HG03439 (cell line): ENCODE measurements around the gene PKLR.

Experiments
- ATAC-seq: cut with Tn5 transposase; IDR thresholded peaks from one replicate; pipeline ENCODE4 v1.9.1; 2021; ENCODE audit warnings: mild to moderate bottlenecking, moderate library complexity; ENCODE audit not compliant: unreplicated experiment

PKLR gene

GRCh38 chr1:155286544-155286943 is 14.7 kb downstream of the PKLR start:
- no peak for ATAC-seq

- no peak for ATAC-seq
Observed at GRCh38 chr1:155285631-155286044, 15.6 kb downstream of the PKLR start.

- no peak for ATAC-seq
Observed at GRCh38 chr1:155285063-155285462, 16.2 kb downstream of the PKLR start.

- no peak for ATAC-seq
Observed at GRCh38 chr1:155284476-155284875, 16.8 kb downstream of the PKLR start.

- no peak for ATAC-seq
Observed at GRCh38 chr1:155282488-155283091, 18.6 kb downstream of the PKLR start.

- ATAC-seq: no peak
Observed at GRCh38 chr1:155279268-155279667, 22.0 kb downstream of the PKLR start.

GRCh38 chr1:155278689-155279160 is 22.5 kb downstream of the PKLR start:
- no peak for ATAC-seq

GRCh38 chr1:155277902-155278688 is 23.1 kb downstream of the PKLR start:
- ATAC-seq: no peak

- peak; percentile 60 for ATAC-seq
Observed at GRCh38 chr1:155277070-155277901, 24.0 kb downstream of the PKLR start, which contains the start of gene HCN3. Gene HCN3, plus strand, starts transcription at chr1:155277463. Its CDS starts 128 bp downstream, at chr1:155277591.

GRCh38 chr1:155273343-155274245 is 27.6 kb downstream of the PKLR start, which contains the start of gene CLK2:
Gene CLK2, minus strand, starts transcription at chr1:155273504. Its CDS starts 2,527 bp downstream, at chr1:155270977.
- peak; percentile 81 for ATAC-seq

- peak; percentile 36 for ATAC-seq
Observed at GRCh38 chr1:155272466-155273342, 28.5 kb downstream of the PKLR start.

- no peak for ATAC-seq
Observed at GRCh38 chr1:155269381-155269780, 31.9 kb downstream of the PKLR start.

- no peak for ATAC-seq
Observed at GRCh38 chr1:155268630-155269029, 32.6 kb downstream of the PKLR start.

- no peak for ATAC-seq
Observed at GRCh38 chr1:155267373-155267772, 33.9 kb downstream of the PKLR start.

- ATAC-seq: no peak
Observed at GRCh38 chr1:155266553-155266952, 34.7 kb downstream of the PKLR start.

GRCh38 chr1:155263067-155263466 is 38.2 kb downstream of the PKLR start:
- no peak for ATAC-seq

- ATAC-seq: peak; percentile 88
Observed at GRCh38 chr1:155261852-155262673, 39.2 kb downstream of the PKLR start, which contains the start of gene SCAMP3. Gene SCAMP3, minus strand, starts transcription at chr1:155262360. Its CDS starts 209 bp downstream, at chr1:155262151.

- ATAC-seq: no peak
Observed at GRCh38 chr1:155261493-155261851, 39.8 kb downstream of the PKLR start.
